ENCODE data around the gene CCT6A. TPM values are rescaled to one million over a fixed set of nuclear protein-coding genes. Genes with fewer than 3 reads are reported as not detected.

The CCT6A gene
- polyA plus RNA-seq, 2 of the 4 experiments (the other 2 are of a cell fraction), result 334 to 520 TPM

GRCh38 chr7:56051053-56051338, 569 bp upstream of the CCT6A start:
- Histone ChIP-seq H3K4me3 (peak overlapping the region; percentile 96), H3K27ac (peak overlapping the region; percentile 93 to 98), H3K4me2 (peak overlapping the region; percentile 87), H3K9me3 (no peaks in the 10 kb centered on the region), H3K4me1 (peaks cover 64% of the 10 kb centered on the region)
- ATAC-seq (peak in 1 of 2 experiments; percentile 48; a peak in 3 of 6 replicates), FAIRE-seq (no peak), DNase-seq (ENCODE audit: low read depth in 1 of 2, low spot score in 1 of 2) (no peak)
- WGBS (ENCODE audit: missing lambda C conversion rate), result under 1% methylated on average over 8 of the region's 9 CpGs
- ChIA-PET CTCF (interaction anchor here (0.6 to 1.5 kb wide), 10 partner anchors 8 to 87 kb away, joined by 3 to 8 read pairs (median 4); partner anchors contain the start of genes NIPSNAP2 and PHKG1), POLR2A (interaction anchor here (0.6 to 1.9 kb wide), 22 partner anchors 8 to 1032 kb away, joined by 3 to 114 read pairs (median 6); partner anchors contain the start of genes CHCHD2, EGFR and SUMF2)
- TF ChIP-seq REST (IDR thresholded peaks at IDR 0.05), result no peak
- no peak for TF ChIP-seq JUN (IDR thresholded peaks at IDR 0.05)
- peak; percentile 61 for TF ChIP-seq PHF8 (IDR thresholded peaks at IDR 0.05; ENCODE audit: borderline replicate concordance, low read depth)
- no peak for TF ChIP-seq ESRRA (IDR thresholded peaks at IDR 0.05; ENCODE audit: borderline replicate concordance, low read length)
- no peak for TF ChIP-seq BCL3 (IDR thresholded peaks at IDR 0.05)
- TF ChIP-seq FOSL2 (IDR thresholded peaks at IDR 0.05), result no peak
- TF ChIP-seq FOSL2 (CRISPR knock-in tag; IDR thresholded peaks at IDR 0.05), result no peak
- no peak for TF ChIP-seq PBX3 (IDR thresholded peaks at IDR 0.05)
- TF ChIP-seq CHD2 (IDR thresholded peaks at IDR 0.05; ENCODE audit: low read length, partially characterized antibody), result no peak
- no peak for TF ChIP-seq TP53 (CRISPR knock-in tag; IDR thresholded peaks at IDR 0.05)
- no peak for TF ChIP-seq CEBPB (IDR thresholded peaks at IDR 0.05)
- no peak for TF ChIP-seq RARB (CRISPR knock-in tag; IDR thresholded peaks at IDR 0.05)
- TF ChIP-seq HMGXB4 (CRISPR knock-in tag; IDR thresholded peaks at IDR 0.05; ENCODE audit: borderline replicate concordance), result 0 out of 2 replicates have a peak, but pooled peaks have one; percentile 22

GRCh38 chr7:56053379-56053778, 1.8 kb downstream of the CCT6A start:
- peak overlapping the region; percentile 98; a peak in 5 of 6 replicates for H3K27ac ChIP-seq
- ATAC-seq, result no peak
- ChIA-PET POLR2A (interaction anchor here (0.6 to 2.0 kb wide), 2 partner anchors 8 to 10 kb away, joined by 6 to 9 read pairs; partner anchors contain the start of gene SUMF2), CTCF (interaction anchor here (1.5 to 3.5 kb wide), 2 partner anchors 10 to 21 kb away, joined by 6 to 19 read pairs; partner anchors contain the start of gene SUMF2)
- 74% methylated on average over 9 of the region's 9 CpGs for WGBS (ENCODE audit: missing lambda C conversion rate)
- no peaks in the 10 kb centered on the region for H3K9me3 ChIP-seq
- DNase-seq (ENCODE audit: low read depth in 1 of 2, low spot score in 1 of 2), result no peak
- peak overlapping the region; percentile 96; the same call in 2 of the 3 replicates for H3K4me3 ChIP-seq
- peak; percentile 87 for TF ChIP-seq MAFK (IDR thresholded peaks at IDR 0.05; ENCODE audit: partially characterized antibody)
- no peak for TF ChIP-seq PBX3 (IDR thresholded peaks at IDR 0.05)
- peak overlapping the region; percentile 94 for H3K4me2 ChIP-seq
- no peak for FAIRE-seq
- H3K4me1 ChIP-seq, result peaks cover 40% of the 10 kb centered on the region
